ENCODE data around the gene PIGX.
"Not testable (repeated sequence)": the region's sequence is repeated elsewhere in the genome, so short reads cannot be mapped to it uniquely, and the experiment has no call there.

Gene PIGX

DNA sequence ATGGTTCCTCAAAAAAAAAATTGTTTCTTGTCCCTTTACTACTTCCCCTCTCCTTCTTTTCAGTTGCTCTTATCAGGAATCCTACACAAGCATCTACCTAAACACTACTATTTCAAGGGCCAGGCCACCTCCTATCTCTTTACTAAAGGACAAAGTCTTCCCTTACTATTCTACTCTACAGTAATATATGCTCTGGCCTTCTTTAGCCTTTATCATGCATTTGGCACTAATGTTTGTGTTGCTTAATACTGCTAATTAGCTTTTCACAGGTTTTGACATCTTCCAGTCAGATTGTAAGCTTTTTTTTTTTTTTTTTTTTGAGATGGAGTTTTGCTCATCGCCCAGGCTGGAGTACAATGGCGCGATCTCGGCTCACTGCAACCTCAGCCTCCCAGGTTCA lies 5.4 kb upstream of the PIGX start:
- DNase-seq: no peak

DNA sequence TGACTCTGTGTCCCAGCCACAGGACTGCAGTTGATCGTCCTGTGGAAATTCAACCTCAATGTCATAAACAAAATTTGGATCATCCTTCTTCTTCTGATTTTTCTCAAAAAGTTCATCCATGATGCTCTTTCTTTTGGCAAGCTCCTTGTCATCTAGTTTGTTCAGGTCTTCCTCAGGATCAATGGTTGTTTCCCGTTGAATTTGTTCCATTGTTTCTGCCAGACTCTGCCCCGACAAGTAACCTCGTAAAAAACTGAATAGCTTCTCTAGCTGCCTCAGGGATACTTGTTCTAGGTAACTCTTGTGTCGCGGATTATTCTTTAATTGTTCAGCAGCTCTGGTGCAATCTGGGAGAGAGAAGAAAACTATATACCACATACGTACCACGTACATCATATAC lies 4.6 kb upstream of the PIGX start:
- no peak for DNase-seq

DNA sequence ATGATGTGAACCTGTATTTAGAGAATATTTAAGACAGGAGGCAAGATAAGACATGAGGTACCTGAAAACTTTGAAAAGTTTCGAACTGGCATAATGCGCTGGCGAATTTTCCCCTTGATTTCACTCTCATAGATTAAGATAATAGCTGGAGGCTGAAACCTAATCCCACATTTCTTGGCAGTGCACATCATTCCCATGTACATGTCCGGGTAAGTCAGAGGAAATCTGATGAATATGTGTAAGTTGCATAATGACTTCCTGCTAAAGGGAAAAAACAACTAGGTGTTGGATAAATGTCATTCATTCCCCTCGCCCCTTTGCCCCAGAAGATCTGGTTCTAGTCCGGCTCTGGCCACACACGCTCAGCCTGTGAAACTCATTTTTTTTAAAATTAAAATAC lies 3.7 kb upstream of the PIGX start:
- DNase-seq: no peak

GRCh38 chr3:196712514-196713413 lies 587 bp downstream of the PIGX start:
- no peak for DNase-seq

DNA sequence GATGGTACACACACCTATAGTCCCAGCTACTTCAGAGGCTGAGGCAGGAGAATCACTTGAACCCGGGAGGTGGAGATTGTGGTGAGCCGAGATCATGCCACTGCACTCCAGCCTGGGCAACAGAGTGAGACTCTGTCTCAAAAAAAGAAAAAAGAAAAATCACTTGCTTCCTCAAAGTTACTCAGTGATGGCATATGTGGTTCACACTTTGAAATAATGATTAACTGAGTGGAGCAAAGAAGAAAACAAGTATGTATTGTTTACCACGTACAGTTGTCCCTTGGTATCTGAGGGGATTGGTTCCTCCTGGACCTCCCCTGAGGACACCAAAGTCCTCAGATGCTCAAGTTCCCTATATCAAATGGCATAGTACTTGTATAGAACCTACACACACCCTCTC lies 5.0 kb downstream of the PIGX start:
- DNase-seq: not testable (repeated sequence)

DNA sequence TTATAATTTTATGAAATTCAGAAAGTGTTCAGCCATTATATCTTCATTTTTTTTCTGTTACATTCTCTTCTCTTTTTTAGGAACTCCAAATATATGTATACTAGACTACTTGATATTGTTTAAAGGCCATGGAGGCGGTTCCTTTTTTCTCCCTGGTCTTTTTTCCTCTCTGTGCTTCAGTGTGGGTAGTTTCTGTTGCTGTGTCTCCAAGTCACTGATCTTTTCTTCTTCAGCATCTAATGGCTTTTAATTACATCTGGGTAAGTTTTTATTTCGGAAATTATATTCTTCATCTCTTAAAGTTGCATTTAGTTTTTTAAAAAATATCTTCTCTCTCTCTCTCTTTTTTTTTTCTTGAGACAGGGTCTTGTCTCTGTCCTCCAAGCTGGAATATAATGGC lies 8.9 kb downstream of the PIGX start:
- DNase-seq: no peak

GRCh38 chr3:196726788-196727675 lies 14.9 kb downstream of the PIGX start:
- DNase-seq: no peak

GRCh38 chr3:196735751-196736150 lies 23.6 kb downstream of the PIGX start:
- no peak for DNase-seq

- DNase-seq: no peak
These were observed 24.6 kb downstream of the PIGX start for GRCh38 chr3:196736670-196737374.

- DNase-seq: no peak
These were observed 25.5 kb downstream of the PIGX start for GRCh38 chr3:196737655-196738054.

GRCh38 chr3:196739671-196740480 lies 27.7 kb downstream of the PIGX start, which contains the start of gene PAK2:
PAK2 (plus strand) TSS chr3:196739857; CDS start chr3:196782647, 42,790 bp downstream.
- DNase-seq: peak; percentile 88

DNA sequence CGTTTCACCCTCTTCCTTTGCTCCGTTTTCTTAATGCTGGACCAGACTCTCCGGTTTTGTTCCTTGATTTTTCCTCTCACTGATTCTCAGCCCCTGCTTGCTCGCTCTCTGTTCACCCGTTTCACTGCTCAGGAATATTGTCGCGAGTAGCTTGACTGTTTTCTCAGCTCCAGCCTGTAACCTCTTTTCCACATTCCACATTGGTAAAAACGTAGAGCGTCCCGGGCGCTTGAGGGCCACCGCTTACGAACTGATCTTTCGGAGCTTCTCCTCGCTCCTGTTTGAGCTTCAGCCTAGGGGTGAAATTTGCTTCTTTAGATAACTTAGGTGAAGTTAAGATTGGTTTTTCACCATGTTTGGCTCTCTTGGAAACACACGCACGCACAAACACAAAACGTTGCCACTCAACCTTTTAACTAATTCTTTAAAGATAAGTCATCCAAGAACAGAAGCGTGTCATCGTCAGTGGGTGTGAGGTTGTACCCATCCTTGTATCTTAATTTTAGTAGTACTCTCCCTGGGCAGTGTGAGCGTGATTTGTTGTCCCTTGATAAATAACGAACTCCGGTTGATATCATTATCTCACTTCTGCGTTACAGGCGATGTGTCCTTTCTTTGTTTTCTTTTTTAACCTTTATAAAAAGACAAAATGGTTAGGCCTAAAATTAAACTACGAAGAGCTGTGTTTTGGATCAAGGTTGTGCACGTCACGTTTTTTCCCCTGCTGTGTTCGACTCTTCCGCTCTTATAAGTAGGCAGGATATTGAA lies 28.5 kb downstream of the PIGX start:
- no peak for DNase-seq

GRCh38 chr3:196741249-196741889 lies 29.2 kb downstream of the PIGX start:
- DNase-seq: no peak

- not testable (repeated sequence) for DNase-seq
These were observed 31.4 kb downstream of the PIGX start for GRCh38 chr3:196743569-196743968.

GRCh38 chr3:196749125-196749524 lies 36.9 kb downstream of the PIGX start:
- DNase-seq: no peak

DNA sequence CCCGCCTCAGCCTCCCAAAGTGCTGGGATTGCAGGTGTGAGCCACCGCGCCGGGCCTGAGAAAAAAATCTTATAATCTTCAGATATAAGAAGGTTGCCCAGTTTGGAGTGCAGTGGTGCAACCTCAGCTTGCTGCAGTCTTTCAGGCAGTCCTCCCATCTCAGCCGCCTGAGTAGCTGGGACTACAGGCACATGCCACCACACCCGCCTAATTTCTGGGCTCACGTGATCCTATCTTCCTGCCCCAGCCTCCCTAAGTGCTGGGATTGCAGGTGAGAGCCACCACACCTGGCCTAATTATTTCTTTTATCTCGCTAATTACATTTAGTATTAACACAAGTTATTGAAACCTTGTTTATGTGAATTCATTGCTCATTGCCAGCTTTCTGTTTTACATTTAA lies 41.0 kb downstream of the PIGX start:
- DNase-seq: no peak

DNA sequence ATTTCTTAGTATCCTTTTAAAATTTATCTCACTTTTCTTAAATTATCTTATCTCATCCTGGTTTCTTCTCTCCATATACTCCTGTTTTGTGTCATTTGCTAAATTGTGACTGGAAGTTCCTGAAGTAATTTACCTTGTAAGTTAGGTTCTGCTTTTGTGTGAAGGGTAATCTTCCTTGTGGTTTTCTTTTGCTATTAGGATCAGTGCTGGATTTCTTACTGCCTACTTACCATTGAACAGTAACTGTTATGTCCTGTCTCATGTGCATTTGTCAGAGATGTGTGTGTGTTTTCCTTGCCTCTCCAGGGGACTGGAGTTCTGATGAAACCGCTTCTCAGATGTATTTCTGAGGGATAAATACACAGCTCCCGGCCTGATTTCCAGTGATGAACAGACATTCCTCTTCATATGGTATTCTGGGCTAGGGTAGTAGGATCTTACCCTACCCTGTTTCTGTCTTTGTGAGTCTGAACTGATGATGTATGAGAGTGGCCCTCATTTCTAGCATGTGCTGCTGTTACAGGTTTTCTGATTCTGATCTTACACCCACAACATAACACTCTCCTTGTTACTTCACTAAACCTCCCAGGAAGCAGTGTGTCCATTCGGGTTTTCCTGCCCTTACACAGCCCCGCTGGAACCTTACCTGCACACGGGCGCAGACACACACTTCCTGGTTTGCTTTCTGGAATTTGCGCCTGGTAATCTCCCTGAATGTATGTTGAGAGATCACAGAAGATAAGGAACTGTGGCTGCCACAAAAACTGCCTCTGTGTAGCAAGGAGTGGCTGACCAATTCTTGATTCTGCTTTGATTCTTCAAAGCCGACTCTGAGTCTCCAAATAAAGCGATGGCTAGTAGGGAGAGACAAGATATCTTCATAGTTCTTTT lies 42.2 kb downstream of the PIGX start:
- no peak for DNase-seq

DNA sequence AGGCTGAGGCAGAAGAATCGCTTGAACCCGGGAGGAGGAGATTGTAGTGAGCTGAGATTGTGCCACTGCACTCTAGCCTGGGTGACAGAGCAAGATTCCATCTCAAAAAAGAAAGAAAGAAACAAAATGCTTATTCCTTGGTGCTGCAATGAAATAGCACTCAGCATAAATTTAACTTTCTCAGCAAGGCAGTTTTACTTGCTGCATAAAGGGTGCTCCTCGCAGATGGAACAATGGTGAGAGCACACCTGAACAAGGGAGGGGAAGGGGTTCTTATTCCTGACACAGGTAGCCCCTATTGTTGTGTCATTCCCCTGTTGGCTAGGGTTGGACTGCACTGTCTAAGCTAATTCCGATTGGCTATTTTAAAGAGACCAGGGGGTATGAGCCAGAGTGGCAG lies 44.6 kb downstream of the PIGX start:
- DNase-seq: no peak

DNA sequence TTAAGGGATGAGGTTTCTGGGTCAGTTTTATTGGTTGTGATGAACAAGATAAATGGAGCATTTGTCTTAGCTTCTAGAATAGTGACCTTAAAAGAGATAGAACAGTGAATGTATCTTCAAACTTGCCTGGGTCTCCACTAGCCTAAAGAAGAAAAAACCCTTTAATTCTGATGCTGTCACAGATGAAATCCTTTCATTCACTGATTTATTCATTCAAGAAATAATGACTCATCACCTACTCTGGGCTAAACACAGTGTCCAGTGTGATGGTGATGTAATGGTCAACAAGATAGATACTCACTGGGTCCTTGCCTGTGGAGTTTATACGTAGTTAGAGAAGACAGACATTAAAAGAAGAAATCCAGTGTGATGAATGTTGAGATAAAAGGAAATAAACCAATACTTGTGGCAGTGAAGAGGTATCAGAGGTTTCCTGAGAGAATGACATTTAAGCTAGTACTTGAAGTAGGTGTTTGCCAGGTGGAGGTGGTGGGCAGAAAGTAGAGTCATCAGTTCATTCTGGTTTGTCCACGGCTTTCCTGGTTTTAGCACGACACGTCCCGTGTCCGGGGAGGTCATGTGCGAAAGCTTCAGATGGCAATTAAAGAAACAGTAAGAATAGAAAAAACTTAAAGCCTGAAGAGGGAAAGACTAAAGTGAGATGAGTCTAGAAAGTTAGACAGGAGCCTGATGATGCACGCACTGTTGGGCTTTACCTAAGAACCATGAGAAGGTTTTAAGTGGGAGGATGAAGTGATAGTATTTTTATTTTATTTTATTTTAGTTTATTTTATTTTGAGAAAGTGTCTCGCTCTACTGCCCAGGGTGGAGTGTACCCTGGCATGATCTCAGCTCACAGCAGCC lies 45.9 kb downstream of the PIGX start:
- DNase-seq: no peak
